Activated naive CD4-positive, alpha-beta T cell (primary cell): ENCODE measurements around the gene JMJD1C.

Source experiments
- DNase-seq, 4 experiments: peaks; one replicate each; lab custom pipeline; 2025; lab: John Stamatoyannopoulos, UW

Gene JMJD1C

GRCh38 chr10:63478564-63478963 is 12.8 kb upstream of the JMJD1C start:
- DNase-seq = no peak

- no peak for DNase-seq
These were observed 12.2 kb upstream of the JMJD1C start for GRCh38 chr10:63477927-63478326.

- no peak for DNase-seq
These were observed 8.7 kb upstream of the JMJD1C start for GRCh38 chr10:63474488-63474887.

- DNase-seq = no peak
These were observed 5.2 kb upstream of the JMJD1C start for GRCh38 chr10:63470928-63471327.

- DNase-seq = no peak
These were observed 3.2 kb upstream of the JMJD1C start for GRCh38 chr10:63468947-63469346.

- no peak for DNase-seq
These were observed 2.1 kb upstream of the JMJD1C start for GRCh38 chr10:63467841-63468240.

- peak in 2 of 4 experiments; percentile 14 for DNase-seq
These were observed 563 bp upstream of the JMJD1C start for GRCh38 chr10:63466144-63466935.

GRCh38 chr10:63464402-63465292 is 1.1 kb downstream of the JMJD1C start:
- DNase-seq = no peak

- no peak for DNase-seq
These were observed 3.3 kb downstream of the JMJD1C start for GRCh38 chr10:63462442-63462841.

- DNase-seq = no peak
These were observed 7.6 kb downstream of the JMJD1C start for GRCh38 chr10:63458177-63458576.

- DNase-seq = no peak
These were observed 8.2 kb downstream of the JMJD1C start for GRCh38 chr10:63457594-63457993.

GRCh38 chr10:63456437-63457210 is 9.2 kb downstream of the JMJD1C start:
- no peak for DNase-seq

GRCh38 chr10:63455507-63455906 is 10.3 kb downstream of the JMJD1C start:
- no peak for DNase-seq

- no peak for DNase-seq
These were observed 11.1 kb downstream of the JMJD1C start for GRCh38 chr10:63454631-63455030.

- DNase-seq = no peak
These were observed 13.3 kb downstream of the JMJD1C start for GRCh38 chr10:63452524-63452923.

- no peak for DNase-seq
These were observed 18.9 kb downstream of the JMJD1C start for GRCh38 chr10:63446716-63447440.

- no peak for DNase-seq
These were observed 24.4 kb downstream of the JMJD1C start for GRCh38 chr10:63441404-63441803.

GRCh38 chr10:63439607-63440006 is 26.2 kb downstream of the JMJD1C start:
- DNase-seq = no peak

- no peak for DNase-seq
These were observed 27.0 kb downstream of the JMJD1C start for GRCh38 chr10:63438506-63439498.
